HG03442 (cell line): ENCODE data around the gene NXPH4.

Experiments
- ATAC-seq: cut with Tn5 transposase; IDR thresholded peaks from one replicate; pipeline ENCODE4 v1.9.1; 2021; ENCODE audit warnings: mild to moderate bottlenecking, moderate library complexity; ENCODE audit not compliant: unreplicated experiment

NXPH4 gene

DNA sequence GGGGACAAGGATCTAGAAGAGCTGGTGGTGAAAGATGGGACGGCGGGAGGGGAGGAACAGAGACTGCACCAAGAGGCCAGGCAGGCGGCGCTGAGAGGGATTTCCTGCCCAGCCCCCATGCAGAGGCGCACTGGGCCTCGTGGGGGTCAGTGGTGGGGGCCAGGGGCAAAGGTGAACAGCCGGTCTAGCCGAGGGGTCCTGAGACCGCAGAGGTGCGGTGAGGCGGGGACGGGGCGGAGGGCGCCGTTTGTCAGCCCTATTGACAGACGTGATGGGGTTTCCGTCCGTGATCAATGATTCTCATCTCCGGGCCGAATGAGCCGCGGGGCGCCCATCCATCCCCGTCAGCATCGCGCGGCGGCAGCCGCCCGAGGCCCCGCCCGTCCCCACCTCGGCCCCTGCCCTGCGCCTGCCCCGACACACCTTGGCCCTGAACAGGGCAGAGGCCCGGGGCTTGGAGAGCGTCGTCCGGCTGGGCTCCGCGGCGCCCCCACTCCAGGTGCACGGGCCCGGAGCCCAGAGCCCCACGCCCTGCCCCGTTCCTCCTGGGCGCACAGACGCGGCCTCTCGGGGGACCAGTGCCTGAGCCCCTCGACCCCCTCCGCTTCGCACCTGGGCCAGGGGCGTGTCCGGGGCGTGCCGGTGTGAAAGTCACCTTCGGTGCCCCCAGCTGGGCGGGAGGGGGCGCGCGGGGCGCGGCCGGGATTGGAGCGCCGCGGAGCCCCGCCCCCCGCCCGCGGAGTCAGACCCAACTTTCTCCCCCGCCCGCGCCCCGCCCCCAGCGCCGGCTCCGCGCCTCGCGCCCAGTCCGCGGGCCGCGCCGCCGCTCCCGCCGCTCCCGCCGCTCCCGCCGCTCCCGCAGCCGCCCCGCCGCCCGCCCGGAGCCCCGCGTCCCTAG lies at the start of gene NXPH4:
NXPH4 (plus strand) TSS at position 781 of the 898 bp plus-strand sequence. CDS start 176 bp downstream, outside the sequence.
- ATAC-seq: no peak

DNA sequence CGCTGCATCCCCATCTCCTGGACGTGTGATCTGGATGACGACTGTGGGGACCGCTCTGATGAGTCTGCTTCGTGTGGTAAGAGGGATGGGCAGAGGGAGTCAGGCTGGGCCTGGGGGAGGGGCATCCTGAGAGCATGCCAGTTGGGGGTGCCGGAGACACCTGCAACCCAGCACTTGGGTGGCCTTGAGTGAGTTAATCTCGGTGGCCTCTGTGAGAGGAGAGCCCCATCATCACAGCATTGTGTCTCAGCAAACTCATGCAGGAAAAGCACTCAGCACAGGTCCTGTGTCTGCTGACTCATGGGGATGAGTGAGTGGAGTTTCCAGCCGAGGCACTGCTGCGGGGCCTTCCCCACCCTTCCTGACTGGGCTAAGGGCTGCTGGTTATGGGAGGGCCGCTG lies 49.6 kb upstream of the NXPH4 start:
- no peak for ATAC-seq

DNA sequence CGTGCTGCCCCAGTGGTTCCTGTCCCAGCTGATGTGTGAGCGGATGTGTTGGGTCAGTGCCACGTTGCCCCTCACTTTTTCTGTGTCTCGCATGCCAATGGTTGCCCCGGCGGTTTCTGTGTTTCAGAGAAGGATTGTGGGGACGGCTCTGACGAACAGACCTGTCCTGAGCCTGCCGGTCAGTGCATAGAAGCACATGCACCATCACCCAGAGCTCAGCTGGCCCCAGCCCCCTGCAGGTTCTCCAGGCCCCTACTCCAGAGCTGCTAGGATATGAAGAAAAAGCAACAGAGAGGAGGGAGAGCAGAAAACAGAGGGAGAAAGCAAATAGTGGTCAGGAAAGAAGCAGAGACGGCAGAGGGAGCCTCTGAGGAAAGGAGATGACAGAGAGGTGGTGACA lies 48.5 kb upstream of the NXPH4 start:
- ATAC-seq: no peak

DNA sequence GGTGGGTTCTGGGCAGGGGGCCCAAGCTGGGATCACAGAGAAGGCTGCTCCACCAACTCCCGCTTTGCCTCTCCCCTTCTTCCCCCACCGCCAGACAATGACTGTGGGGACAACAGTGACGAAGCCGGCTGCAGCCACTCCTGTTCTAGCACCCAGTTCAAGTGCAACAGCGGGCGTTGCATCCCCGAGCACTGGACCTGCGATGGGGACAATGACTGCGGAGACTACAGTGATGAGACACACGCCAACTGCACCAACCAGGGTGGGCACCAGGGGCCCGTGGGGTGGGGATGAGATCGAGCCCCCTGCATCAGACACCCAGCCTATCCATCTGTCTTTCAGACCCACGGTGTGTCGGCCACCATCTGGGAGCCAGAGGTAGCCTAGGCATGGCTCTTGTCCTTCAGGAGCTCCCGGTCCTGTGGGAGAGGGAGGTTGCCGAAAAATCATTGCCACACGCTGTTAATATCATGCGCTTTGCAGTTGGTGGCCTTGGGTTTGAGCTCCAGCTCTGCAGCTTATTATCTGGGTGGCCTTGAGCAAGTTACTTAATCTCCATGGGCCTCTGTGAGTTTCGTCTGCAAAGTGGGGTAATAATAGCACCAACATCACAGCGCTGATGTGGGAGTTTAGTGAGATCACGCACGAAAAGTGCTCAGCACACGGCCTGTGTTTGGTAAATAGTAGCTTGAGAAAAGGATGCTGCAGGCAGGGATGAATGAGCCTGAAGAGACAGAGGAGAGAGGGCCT lies 47.4 kb upstream of the NXPH4 start:
- ATAC-seq: no peak

DNA sequence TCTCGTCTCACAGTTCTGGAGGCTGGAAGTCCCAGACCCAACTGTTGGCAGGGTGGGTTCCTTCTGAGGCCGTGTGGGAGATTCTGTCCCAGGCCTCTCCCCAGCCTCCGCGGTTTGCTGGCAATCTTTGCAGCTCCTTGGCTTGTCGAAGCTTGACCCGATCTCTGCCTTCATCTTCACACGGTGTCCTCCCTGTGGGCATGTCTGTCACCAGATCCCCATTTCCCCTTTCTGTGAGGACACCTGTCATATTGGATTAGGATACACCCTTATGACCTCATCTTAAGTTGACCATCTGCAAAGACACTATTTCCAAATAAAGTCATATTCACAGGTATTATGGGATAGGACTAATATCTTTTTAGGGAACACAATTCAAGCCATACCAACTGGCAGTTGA lies 46.6 kb upstream of the NXPH4 start:
- ATAC-seq: no peak

DNA sequence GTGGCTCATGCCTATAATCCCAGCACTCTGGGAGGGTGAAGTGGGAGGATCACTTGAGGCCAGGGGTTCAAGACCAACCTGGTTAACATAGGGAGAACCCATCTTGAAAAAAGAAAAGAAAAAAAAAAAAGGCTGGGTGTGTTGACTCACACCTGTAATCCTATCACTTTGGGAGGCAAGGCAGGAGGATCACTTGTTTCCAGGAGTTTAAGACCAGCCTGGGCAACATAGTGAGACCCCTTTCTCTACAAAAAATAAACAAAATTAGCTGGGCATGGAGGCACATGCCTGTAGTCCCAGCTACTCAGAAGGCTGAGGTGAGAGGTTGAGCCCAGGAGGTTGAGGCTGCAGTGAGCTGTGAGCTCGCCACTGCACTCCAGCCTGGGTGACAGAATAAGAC lies 46.2 kb upstream of the NXPH4 start:
- no peak for ATAC-seq

DNA sequence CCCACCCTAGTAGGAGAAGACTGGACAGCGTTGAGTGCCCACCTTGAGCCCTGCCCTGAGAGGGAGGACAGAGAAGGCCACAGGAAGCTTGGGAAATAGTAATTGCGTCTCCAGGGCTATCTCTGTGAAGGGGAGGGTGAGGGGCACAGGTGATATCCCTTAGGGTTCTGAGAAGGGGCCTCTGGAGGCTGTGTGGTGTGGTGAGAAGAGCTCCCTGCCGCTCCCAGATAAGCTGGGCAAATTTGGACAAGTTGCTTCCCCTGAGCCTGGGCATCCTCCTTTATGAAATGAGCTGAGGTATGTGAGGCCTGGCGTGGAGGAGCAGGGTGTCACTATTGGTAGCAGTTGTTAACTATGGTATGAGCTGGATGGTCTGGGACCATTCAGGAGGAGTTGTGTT lies 45.7 kb upstream of the NXPH4 start:
- no peak for ATAC-seq

DNA sequence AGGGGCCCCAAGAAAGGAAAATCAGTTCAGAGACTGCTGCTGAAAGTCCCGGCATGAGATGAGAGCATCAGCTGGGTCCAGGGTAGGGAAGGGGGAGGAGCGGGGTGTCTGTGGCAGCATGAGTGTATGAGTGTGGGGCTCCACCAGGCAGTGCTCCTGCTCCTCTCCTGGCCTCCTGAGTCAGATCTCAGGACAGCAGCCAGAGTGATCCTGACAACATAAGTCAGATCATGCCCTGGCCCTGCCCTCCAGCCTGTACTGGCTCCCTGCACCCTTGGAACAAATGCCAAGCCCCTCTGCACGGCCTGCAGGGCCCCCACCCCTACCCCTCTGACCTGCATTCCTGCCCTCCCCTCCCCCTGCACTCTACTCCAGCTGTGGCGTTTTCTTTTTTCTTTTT lies 44.9 kb upstream of the NXPH4 start:
- no peak for ATAC-seq

DNA sequence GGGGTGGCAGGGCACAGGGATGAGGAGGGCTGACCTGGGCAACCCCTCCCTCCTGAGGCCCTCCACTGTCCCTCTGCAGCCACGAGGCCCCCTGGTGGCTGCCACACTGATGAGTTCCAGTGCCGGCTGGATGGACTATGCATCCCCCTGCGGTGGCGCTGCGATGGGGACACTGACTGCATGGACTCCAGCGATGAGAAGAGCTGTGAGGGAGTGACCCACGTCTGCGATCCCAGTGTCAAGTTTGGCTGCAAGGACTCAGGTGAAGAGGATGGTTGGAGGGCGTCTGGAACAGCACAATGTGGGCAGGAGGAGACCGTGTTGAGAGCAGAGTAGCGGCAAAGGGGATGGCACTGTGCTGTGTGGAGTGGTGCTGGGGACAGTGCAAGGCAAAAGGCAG lies 43.5 kb upstream of the NXPH4 start:
- no peak for ATAC-seq

DNA sequence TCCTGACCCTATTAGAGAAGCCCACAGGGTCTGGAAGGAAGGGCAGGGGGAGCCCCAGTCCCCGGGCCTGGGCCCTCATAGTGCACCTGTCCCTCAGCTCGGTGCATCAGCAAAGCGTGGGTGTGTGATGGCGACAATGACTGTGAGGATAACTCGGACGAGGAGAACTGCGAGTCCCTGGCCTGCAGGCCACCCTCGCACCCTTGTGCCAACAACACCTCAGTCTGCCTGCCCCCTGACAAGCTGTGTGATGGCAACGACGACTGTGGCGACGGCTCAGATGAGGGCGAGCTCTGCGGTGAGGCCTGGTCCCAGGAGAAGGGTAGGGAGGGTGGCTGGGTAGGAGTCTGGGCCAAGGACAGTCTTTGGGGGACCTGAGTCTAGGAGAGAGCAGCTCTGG lies 42.9 kb upstream of the NXPH4 start:
- no peak for ATAC-seq

DNA sequence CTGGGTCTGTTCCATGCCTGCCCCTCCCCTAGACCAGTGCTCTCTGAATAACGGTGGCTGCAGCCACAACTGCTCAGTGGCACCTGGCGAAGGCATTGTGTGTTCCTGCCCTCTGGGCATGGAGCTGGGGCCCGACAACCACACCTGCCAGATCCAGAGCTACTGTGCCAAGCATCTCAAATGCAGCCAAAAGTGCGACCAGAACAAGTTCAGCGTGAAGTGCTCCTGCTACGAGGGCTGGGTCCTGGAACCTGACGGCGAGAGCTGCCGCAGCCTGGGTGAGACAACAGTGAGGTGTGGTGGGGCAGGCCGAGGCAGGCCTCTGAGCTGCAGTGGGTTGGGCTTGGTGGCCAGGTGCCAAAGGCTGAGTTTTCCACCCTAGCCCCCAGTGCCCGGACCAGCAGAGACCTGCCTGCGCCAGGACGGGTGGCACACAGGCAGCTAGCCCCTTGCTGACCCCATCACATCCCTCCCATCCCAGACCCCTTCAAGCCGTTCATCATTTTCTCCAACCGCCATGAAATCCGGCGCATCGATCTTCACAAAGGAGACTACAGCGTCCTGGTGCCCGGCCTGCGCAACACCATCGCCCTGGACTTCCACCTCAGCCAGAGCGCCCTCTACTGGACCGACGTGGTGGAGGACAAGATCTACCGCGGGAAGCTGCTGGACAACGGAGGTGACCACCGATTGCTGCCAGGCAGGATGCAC lies 41.0 kb upstream of the NXPH4 start:
- ATAC-seq: no peak

DNA sequence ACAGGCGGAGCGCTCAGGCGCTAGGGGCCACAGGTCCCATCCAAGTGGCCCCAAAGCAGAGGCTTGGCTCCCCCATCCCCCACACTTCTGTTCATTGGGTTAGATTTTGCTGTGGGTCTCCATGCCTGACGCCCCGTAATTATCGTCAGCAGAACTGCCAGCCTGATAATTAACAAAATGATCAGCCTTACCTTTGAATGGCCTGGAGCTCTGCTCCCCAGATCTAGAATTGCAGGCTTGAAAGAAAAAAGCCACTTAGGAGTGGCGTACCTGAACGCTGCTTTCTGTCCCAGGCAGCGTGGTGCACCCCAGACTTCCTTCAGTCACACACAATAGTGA lies 40.5 kb upstream of the NXPH4 start:
- ATAC-seq: no peak

DNA sequence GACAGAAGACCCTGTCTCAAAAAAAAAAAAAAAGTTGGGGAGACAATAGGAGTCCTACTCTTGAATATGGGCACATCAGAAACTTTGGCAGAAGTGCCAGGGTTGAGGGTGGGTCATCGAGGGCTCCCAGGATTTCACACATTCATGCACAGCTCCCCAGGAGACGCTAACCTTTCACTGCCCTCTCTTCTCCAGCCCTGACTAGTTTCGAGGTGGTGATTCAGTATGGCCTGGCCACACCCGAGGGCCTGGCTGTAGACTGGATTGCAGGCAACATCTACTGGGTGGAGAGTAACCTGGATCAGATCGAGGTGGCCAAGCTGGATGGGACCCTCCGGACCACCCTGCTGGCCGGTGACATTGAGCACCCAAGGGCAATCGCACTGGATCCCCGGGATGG lies 39.7 kb upstream of the NXPH4 start:
- ATAC-seq: no peak

DNA sequence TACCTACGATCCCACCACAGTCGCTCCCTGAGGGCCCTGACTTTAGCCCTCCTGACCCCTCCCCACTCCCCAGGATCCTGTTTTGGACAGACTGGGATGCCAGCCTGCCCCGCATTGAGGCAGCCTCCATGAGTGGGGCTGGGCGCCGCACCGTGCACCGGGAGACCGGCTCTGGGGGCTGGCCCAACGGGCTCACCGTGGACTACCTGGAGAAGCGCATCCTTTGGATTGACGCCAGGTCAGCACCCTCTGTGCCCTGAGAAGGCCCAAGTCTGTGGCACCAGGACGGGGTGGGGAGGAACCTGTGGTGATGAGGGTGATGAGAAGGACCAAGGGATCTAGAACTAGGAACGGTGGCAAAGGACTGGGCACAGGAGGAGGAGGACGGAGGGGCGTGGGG lies 39.2 kb upstream of the NXPH4 start:
- no peak for ATAC-seq

DNA sequence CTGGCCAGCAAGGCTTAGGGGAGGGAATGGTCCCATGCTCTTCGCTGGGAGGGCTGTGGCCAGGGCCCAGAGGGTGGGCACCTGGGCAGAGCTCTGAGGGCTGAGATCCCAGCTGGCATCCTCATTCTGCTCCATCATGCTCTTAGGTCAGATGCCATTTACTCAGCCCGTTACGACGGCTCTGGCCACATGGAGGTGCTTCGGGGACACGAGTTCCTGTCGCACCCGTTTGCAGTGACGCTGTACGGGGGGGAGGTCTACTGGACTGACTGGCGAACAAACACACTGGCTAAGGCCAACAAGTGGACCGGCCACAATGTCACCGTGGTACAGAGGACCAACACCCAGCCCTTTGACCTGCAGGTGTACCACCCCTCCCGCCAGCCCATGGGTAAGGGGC lies 38.4 kb upstream of the NXPH4 start:
- no peak for ATAC-seq

DNA sequence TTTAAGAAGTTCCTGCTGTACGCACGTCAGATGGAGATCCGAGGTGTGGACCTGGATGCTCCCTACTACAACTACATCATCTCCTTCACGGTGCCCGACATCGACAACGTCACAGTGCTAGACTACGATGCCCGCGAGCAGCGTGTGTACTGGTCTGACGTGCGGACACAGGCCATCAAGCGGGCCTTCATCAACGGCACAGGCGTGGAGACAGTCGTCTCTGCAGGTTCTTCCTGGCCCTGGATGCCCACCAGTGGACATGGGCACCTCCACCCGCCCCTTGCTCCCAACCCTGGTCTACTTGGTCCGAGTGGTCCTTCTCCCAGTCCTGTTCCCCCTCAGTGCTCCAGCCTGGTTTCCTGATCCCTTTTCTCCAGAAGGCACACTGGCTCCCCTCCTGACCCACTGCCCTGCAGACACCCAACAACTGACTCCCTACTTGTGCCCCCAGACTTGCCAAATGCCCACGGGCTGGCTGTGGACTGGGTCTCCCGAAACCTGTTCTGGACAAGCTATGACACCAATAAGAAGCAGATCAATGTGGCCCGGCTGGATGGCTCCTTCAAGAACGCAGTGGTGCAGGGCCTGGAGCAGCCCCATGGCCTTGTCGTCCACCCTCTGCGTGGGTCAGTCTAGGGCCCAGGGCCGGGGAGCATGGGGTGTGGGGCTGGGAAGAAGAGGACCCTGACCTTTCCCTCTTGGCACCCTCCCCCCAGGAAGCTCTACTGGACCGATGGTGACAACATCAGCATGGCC lies 37.1 kb upstream of the NXPH4 start:
- ATAC-seq: no peak

DNA sequence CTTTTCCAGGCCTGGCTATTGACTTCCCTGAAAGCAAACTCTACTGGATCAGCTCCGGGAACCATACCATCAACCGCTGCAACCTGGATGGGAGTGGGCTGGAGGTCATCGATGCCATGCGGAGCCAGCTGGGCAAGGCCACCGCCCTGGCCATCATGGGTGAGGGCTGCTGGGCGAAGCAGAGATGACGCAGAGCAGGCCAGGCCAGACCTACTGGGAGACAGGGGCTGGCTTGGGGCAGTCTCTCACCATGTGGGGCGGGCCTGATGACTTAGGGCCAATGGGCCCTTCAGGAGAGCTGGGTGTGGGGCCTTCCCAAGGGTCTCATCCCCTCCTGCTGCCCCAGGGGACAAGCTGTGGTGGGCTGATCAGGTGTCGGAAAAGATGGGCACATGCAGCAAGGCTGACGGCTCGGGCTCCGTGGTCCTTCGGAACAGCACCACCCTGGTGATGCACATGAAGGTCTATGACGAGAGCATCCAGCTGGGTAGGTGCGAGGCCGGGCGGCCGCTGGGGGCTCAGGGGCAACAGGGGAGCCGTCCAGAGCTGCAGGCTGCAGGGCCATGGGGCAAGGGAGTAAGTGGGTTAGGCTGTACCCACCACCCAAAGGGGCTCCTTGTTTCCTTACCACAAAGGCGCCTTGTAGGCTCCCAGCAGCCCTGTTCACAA lies 36.1 kb upstream of the NXPH4 start:
- no peak for ATAC-seq

DNA sequence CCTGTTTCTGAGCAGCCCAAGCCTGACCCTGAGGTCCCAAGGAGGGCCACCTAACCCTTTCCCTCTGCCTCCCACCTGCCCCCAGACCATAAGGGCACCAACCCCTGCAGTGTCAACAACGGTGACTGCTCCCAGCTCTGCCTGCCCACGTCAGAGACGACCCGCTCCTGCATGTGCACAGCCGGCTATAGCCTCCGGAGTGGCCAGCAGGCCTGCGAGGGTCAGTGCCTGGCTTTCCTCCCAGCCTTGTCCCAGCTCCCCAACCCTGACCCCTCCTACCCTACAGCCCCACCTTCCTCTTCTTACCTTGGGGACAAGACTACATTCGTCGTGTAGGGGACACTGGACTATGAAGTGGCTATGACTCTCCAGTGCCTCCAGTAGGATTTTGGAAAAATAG lies 35.5 kb upstream of the NXPH4 start:
- no peak for ATAC-seq

DNA sequence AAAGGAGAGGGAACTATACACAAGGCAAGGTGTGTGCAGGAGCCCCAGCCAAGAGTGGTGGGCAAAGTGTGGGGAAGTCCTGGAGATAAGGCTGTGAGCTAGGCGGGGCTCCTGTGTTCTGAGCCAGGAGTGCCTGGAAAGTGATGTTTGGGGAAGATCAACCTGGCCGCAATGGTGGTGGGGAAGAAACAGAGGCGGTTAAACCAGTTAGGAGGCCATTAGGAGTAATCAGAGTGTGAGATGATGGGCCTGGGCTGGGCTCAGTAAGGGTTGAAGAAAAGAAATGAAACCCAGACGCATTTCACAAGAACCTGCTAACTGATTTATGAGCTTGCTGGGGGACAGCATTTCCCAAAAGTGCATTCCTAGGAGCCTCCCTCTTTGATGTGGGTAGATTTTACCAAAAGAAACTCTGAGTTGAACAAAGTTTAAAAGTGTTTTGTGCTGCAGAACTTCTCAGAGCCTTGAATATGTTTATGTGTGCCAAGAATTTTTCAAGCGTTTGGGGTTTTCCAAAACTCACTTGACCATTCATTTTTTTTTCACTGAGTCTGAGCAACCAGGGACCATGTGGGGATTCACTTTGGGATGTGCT lies 34.9 kb upstream of the NXPH4 start:
- no peak for ATAC-seq

DNA sequence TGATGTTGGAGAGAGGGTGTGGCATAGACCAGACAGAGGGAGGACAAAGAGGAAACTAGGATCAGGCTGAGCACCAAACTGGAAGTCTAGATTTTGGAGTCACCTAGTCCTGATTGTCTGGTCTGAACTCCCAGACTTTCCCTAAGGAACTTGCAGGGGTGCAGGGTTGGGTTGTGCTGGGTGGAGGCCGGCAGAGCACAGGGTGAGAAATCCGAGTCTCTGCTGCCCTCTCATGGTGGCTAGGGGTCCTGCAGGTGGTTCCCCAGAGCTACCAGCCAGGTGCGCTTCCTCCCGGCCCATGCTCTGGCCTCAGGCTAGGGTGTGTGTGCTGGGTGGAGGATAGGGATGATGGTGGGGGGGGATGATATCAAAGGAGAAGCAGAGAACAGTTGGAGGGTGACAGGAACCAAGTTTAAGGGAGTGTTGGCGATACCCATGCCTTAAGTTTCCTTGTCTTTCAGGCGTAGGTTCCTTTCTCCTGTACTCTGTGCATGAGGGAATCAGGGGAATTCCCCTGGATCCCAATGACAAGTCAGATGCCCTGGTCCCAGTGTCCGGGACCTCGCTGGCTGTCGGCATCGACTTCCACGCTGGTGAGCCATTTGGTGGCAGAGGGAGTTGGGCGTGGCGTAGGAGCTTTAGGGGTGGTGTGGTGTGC lies 33.5 kb upstream of the NXPH4 start:
- ATAC-seq: peak; percentile 79
